ENCODE measurements around the gene DTNB.

DTNB gene

GRCh38 chr2:25673300-25674076, at the start of gene DTNB:
DTNB (minus strand) TSS chr2:25673577; CDS start chr2:25652660, 20,917 bp downstream.
- TF ChIP-seq CTCF (IDR thresholded peaks at IDR 0.05; ENCODE audit: low read depth, low read length), result no peak
- H3K36me3 ChIP-seq, result peaks cover 2% of the 10 kb centered on the region; the same call in 1 of the 2 replicates
- peak within 1 kb of the TSS; percentile 85 for H3K27ac ChIP-seq
- no peaks in the 10 kb centered on the region for H3K27me3 ChIP-seq (ENCODE audit: insufficient read depth, low read depth, severe bottlenecking)
- H3K4me3 ChIP-seq (ENCODE audit: low read depth, low read length), result peak within 1 kb of the TSS; percentile 70
- DNase-seq, result peak; percentile 81
- peaks cover 3% of the 10 kb centered on the region for H3K9me3 ChIP-seq (ENCODE audit: severe bottlenecking)

DNA sequence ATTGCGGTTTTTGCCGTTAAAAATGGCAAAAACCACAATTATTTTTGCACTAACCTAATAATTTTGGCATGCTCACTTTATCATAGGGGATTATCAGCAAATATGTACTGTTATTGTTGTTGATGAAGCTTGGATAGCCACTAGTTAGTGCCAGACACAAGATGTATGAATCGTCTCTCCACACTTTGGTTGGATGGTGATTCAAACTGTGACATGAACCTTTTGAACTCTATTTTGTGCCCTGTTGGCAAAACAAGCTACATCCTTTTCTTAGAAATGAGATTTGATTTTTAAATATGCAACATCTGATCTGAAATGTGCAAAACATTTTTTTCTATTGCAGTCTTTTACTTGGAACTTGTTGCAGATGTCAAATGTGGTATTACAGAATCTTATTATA, 48.8 kb upstream of the DTNB start:
- Histone ChIP-seq H3K27ac (no peak overlapping the region; the same call in 1 of the 2 replicates), H3K27me3 (ENCODE audit: insufficient read depth, low read depth, severe bottlenecking) (no peaks in the 10 kb centered on the region), H3K9me3 (ENCODE audit: severe bottlenecking) (no peaks in the 10 kb centered on the region), H3K36me3 (no peaks in the 10 kb centered on the region), H3K4me3 (ENCODE audit: low read depth, low read length) (no peak overlapping the region)
- DNase-seq, result no peak
- no peak for TF ChIP-seq CTCF (IDR thresholded peaks at IDR 0.05; ENCODE audit: low read depth, low read length)

GRCh38 chr2:25720575-25720974, 47.2 kb upstream of the DTNB start:
- Histone ChIP-seq H3K27me3 (ENCODE audit: insufficient read depth, low read depth, severe bottlenecking) (no peaks in the 10 kb centered on the region), H3K36me3 (no peaks in the 10 kb centered on the region), H3K4me3 (ENCODE audit: low read depth, low read length) (no peak overlapping the region), H3K9me3 (ENCODE audit: severe bottlenecking) (no peaks in the 10 kb centered on the region), H3K27ac (no peak overlapping the region)
- no peak for DNase-seq
- no peak for TF ChIP-seq CTCF (IDR thresholded peaks at IDR 0.05; ENCODE audit: low read depth, low read length)

- no peak overlapping the region for H3K27ac ChIP-seq
- no peak for DNase-seq
Measured at GRCh38 chr2:25714740-25715139, 41.4 kb upstream of the DTNB start.

DNA sequence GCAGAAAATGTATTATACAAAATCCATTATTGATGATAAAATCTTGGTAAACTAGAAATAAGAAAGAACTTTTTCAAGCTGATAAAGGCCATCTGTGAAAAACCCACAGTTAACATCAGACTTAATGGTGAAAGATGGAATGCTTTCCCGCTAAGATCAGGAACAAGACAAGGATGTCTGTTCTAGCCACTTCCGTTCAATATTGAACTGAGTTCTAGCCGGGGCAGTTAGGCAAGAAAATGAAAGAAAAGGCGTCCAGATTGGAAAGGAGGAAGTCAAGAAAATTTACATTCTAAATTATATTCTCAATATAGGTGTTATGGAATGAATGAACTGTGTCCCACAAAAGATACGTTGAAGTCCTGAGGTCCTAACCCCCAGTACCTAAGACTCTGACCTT, 39.1 kb upstream of the DTNB start:
- no peaks in the 10 kb centered on the region for H3K36me3 ChIP-seq
- H3K27ac ChIP-seq, result peak overlapping the region; percentile 78
- DNase-seq, result no peak
- no peak overlapping the region; the same call in 1 of the 2 replicates for H3K4me3 ChIP-seq (ENCODE audit: low read depth, low read length)
- peaks cover 6% of the 10 kb centered on the region for H3K9me3 ChIP-seq (ENCODE audit: severe bottlenecking)
- TF ChIP-seq CTCF (IDR thresholded peaks at IDR 0.05; ENCODE audit: low read depth, low read length), result no peak
- H3K27me3 ChIP-seq (ENCODE audit: insufficient read depth, low read depth, severe bottlenecking), result no peaks in the 10 kb centered on the region

More at GRCh38 chr2:25714740-25715139, 41.4 kb upstream of the DTNB start:
- peak; percentile 37; the same call in 1 of the 2 replicates for TF ChIP-seq CTCF (IDR thresholded peaks at IDR 0.05; ENCODE audit: low read depth, low read length)
- H3K9me3 ChIP-seq (ENCODE audit: severe bottlenecking), result peaks cover 6% of the 10 kb centered on the region
- H3K4me3 ChIP-seq (ENCODE audit: low read depth, low read length), result no peak overlapping the region
- no peaks in the 10 kb centered on the region for H3K36me3 ChIP-seq
- no peaks in the 10 kb centered on the region for H3K27me3 ChIP-seq (ENCODE audit: insufficient read depth, low read depth, severe bottlenecking)
